K562 (cell line): ENCODE data around the gene CSK. TPM values are rescaled to one million over a fixed set of nuclear protein-coding genes. Genes with fewer than 3 reads are reported as not detected.

ENCODE experiments used
- ATAC-seq: fragments of 200-7000 bp; cut with Tn5 transposase; 3 replicates; pipeline ENCODE4 v1.9.1; 2020; ENCODE audit warnings: moderate library complexity
- BruUV-seq: library from RNA; stranded (reverse); fragments of 400-500 nt; replicated peaks from 2 replicates; lab custom pipeline; 2021; lab: Mats Ljungman, UMichigan
- CTCF ChIA-PET: fragments of 300-600 bp; formaldehyde crosslinking; extraction: SDS; loops from one replicate; lab custom pipeline; 2021; ENCODE audit warnings: low intra/inter-chr PET ratio; lab: Yijun Ruan, JAX
- POLR2A ChIA-PET: fragments of 300-600, 350-650 bp; sonication (Branson Sonifier 250); formaldehyde crosslinking; extraction: SDS; loops from one replicate; lab custom pipeline; 2021; ENCODE audit warnings: antibody characterized with exemption, inconsistent platforms; lab: Yijun Ruan, JAX
- DNase-seq, 4 experiments: peaks; one replicate each; pipeline versions ENCODE4 v3.0.0 to v3.0.0-alpha.2; 2011 to 2018; ENCODE audit warnings: low spot score in 3 of 4, mixed read lengths in 3 of 4; ENCODE audit errors: extremely low read depth in 1 of 4
- FAIRE-seq: peaks from 2 replicates; lab custom pipeline; 2011; peaks lifted over from hg19 to GRCh38; lab: Jason Lieb, UNC
- H2AFZ ChIP-seq: 2 replicates; pipeline ENCODE4 v1.6.0; 2011; ENCODE audit warnings: low read depth, low read length, control low read depth, inconsistent platforms
- H3K27ac ChIP-seq: fragments of 200-600 bp; 3 replicates; pipeline ENCODE4 v1.8.0; 2011; ENCODE audit warnings: low read depth, mild to moderate bottlenecking, control low read depth, inconsistent platforms, low read length, moderate library complexity, mixed read lengths; ENCODE audit errors: extremely low read depth
- H3K27me3 ChIP-seq, 2 experiments: fragments of 300-600 bp in 1 of 2; 2 replicates in 1 of 2; 3 replicates in 1 of 2; pipeline versions ENCODE4 v1.6.0 to v1.8.0; 2011; ENCODE audit warnings: inconsistent platforms in 2 of 2, low read length in 2 of 2, mild to moderate bottlenecking in 1 of 2, mixed read lengths in 1 of 2, moderate library complexity in 1 of 2; ENCODE audit not compliant: control insufficient read depth in 2 of 2, insufficient read depth in 2 of 2
- H3K36me3 ChIP-seq: fragments of 300-600 bp; 3 replicates; pipeline ENCODE4 v1.8.0; 2011; ENCODE audit warnings: mild to moderate bottlenecking, low read length, inconsistent platforms; ENCODE audit not compliant: control insufficient read depth, insufficient read depth
- H3K4me1 ChIP-seq, 2 experiments: fragments of 200-600 bp in 1 of 2; replicated peaks in 1 of 2; 2 replicates in 1 of 2; 3 replicates in 1 of 2; pipeline versions ENCODE4 v1.5.1 to v1.8.0; 2011; ENCODE audit warnings: inconsistent platforms in 2 of 2, low read length in 2 of 2, mild to moderate bottlenecking in 1 of 2, mixed read lengths in 1 of 2, moderate library complexity in 1 of 2; ENCODE audit not compliant: control insufficient read depth in 2 of 2, insufficient read depth in 2 of 2
- H3K4me2 ChIP-seq: 2 replicates; pipeline ENCODE4 v1.6.1; 2011; ENCODE audit warnings: low read length, control low read depth, inconsistent platforms, mixed read lengths; ENCODE audit not compliant: insufficient read depth
- H3K4me3 ChIP-seq: fragments of 200-600 bp; sonication (generic), shearing (Covaris generic); 2 replicates; pipeline ENCODE4 v1.5.1; 2016; ENCODE audit warnings: control low read depth, inconsistent platforms
- H3K79me2 ChIP-seq: fragments of 200-600 bp; 3 replicates; pipeline ENCODE4 v1.8.0; 2011; ENCODE audit warnings: low read length, inconsistent platforms; ENCODE audit not compliant: control insufficient read depth, insufficient read depth
- H3K9ac ChIP-seq, 2 experiments: 2 replicates each; pipeline versions ENCODE4 v1.6.0 to v1.6.1; 2011; ENCODE audit warnings: low read depth in 2 of 2, low read length in 2 of 2, control low read depth in 1 of 2, inconsistent platforms in 1 of 2, mild to moderate bottlenecking in 1 of 2, mixed read lengths in 1 of 2; ENCODE audit not compliant: insufficient read depth in 1 of 2
- H3K9me1 ChIP-seq: one replicate; pipeline ENCODE4 v1.6.0; 2011; ENCODE audit warnings: inconsistent platforms, mild to moderate bottlenecking, low read length, moderate library complexity; ENCODE audit not compliant: control insufficient read depth, insufficient read depth
- H3K9me3 ChIP-seq: replicated peaks from 2 replicates; pipeline ENCODE4 v1.5.1; 2011; ENCODE audit warnings: low read depth, low read length, inconsistent platforms; ENCODE audit not compliant: control insufficient read depth, insufficient read depth
- H4K20me1 ChIP-seq: replicated peaks from 2 replicates; pipeline ENCODE4 v1.6.1; 2011; ENCODE audit warnings: low read length, inconsistent platforms, mixed read lengths; ENCODE audit not compliant: control insufficient read depth, insufficient read depth
- CAMTA2 ChIP-seq: fragments of 250-450 bp; sonication (Bioruptor Pico); conservative IDR thresholded peaks from 2 replicates; pipeline ENCODE4 v1.5.1; 2022
- KAT2B ChIP-seq: IDR thresholded peaks from one replicate; pipeline ENCODE4 v1.6.1; 2012; ENCODE audit warnings: low read depth, mild to moderate bottlenecking, control low read depth, inconsistent platforms, low read length, moderate library complexity
- NONO ChIP-seq, 2 experiments: fragments of 200-400 bp in 1 of 2; fragments of 450-650 bp in 1 of 2; formaldehyde crosslinking in 1 of 2; IDR thresholded peaks; 2 replicates each; pipeline ENCODE4 v1.6.1; 2017; ENCODE audit warnings: low read depth in 2 of 2, mild to moderate bottlenecking in 2 of 2, moderate library complexity in 2 of 2, low read length in 1 of 2
- WGBS: fragments of 100-300 bp; shearing (Covaris generic); methylation state at CpG from one replicate; pipeline ENCODE4 v1.1.6; 2016; ENCODE audit warnings: low coverage, mixed read lengths; ENCODE audit not compliant: insufficient coverage; ENCODE audit errors: missing lambda C conversion rate; 5-methylcytosine and 5-hydroxymethylcytosine counted together
- in situ Hi-C: fragments of 300-500 bp; cut with MboI; formaldehyde crosslinking; loops from 4 replicates; pipeline ENCODE4 v1.15.0; 2018; ENCODE audit warnings: inconsistent platforms, mixed read lengths
- intact Hi-C: fragments of 100-400 bp; cut with micrococcal nuclease; formaldehyde crosslinking; loops from 2 replicates; pipeline ENCODE4 v1.14.2; 2022
- polyA plus RNA-seq, 8 experiments: library from polyadenylated mRNA; depleted of rRNA in 4 of 8; stranded (reverse) in 5 of 8; unstranded in 3 of 8; fragments of >200 nt; fragmentation: Nextera tagmentation in 2 of 8; fragmentation: Illumina TruSeq in 1 of 8; extraction: Ambion mirVana in 2 of 8; extraction: Trizol in 1 of 8; gene quantifications; 2 replicates each; pipeline versions ENCODE4 v1.2.1 to v1.2.3, GENCODE V29; 2011 to 2014; ENCODE audit warnings: inconsistent platforms in 1 of 8, missing spikeins in 1 of 8
- total RNA-seq, 7 experiments: library from RNA; depleted of rRNA in 6 of 7; stranded (reverse); fragments of >200 nt in 6 of 7; fragmentation: Illumina TruSeq in 2 of 7; extraction: Trizol in 2 of 7; gene quantifications; 2 replicates each; pipeline versions ENCODE4 v1.2.1 to v1.2.3, GENCODE V29; 2011 to 2021; ENCODE audit warnings: low replicate concordance in 1 of 7
- TF ChIP-seq, protein P1 (sequence below): fragments of 250-450 bp; sonication (Bioruptor Pico); IDR thresholded peaks from 2 replicates; pipeline ENCODE4 v1.5.1; 2021; ENCODE audit warnings: mild to moderate bottlenecking

CSK gene
- total and polyA plus RNA-seq, 9 of the 15 experiments (the other 6 are each of a cell fraction or from before 2014, with no cell fraction given), result 1.5 to 112 (median 22.5) TPM

DNA sequence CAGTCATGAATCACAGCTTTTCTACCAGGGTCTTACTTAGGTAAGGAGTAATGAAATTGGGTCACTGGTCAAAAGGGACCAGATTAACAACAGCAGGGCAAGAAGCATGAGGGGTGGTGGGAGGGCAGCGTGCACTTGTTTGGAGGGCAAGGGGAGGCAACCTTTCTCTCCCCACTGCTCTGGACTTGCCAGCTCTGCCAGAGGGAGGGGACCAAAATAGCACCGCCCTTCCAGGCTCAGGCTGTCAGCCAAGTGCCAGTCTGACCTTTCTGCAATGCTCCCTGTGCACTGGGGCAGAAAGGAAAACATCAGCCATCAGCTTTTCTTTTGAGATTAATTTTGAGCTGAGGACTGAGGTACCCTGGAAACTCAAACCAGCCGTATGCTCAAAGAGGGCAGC is 65.6 kb downstream of the CSK start:
- TF ChIP-seq NONO (IDR thresholded peaks at IDR 0.05; ENCODE audit: low read depth in 2 of 2, low read length in 1 of 2) (no peak), KAT2B (no peak), CAMTA2 (CRISPR knock-in tag) (no peak)
- TF ChIP-seq, protein P1, sequence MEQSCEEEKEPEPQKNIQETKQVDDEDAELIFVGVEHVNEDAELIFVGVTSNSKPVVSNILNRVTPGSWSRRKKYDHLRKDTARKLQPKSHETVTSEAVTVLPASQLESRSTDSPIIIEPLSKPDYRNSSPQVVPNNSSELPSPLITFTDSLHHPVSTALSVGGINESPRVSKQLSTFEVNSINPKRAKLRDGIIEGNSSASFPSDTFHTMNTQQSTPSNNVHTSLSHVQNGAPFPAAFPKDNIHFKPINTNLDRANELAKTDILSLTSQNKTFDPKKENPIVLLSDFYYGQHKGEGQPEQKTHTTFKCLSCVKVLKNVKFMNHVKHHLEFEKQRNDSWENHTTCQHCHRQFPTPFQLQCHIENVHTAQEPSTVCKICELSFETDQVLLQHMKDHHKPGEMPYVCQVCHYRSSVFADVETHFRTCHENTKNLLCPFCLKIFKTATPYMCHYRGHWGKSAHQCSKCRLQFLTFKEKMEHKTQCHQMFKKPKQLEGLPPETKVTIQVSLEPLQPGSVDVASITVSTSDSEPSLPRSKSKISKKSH (CRISPR knock-in tag), result no peak
- CTCF ChIA-PET, result no interaction called here
- H3K36me3 ChIP-seq, result peaks cover 62% of the 10 kb centered on the region; the same call in 2 of the 3 replicates
- in situ Hi-C loops, result no loop called here
- peak overlapping the region in 1 of 2 experiments; percentile 45; a peak in 1 of 4 replicates for H3K9ac ChIP-seq
- POLR2A ChIA-PET, result interaction anchor here (0.6 to 0.9 kb wide), 3 partner anchors 9 to 18 kb away, joined by 3 to 6 read pairs (median 3); no protein-coding TSS in a partner anchor
- H3K9me1 ChIP-seq, result peaks cover 3% of the 10 kb centered on the region
- H2AFZ ChIP-seq, result no peak overlapping the region
- DNase-seq, result no peak
- H3K4me1 ChIP-seq, result peaks cover 6 to 18% of the 10 kb centered on the region in 2 experiments; a peak in 3 of 5 replicates
- H3K4me2 ChIP-seq, result no peak overlapping the region
- WGBS, result 89% methylated on average over 2 of the region's 3 CpGs
- H3K4me3 ChIP-seq, result no peak overlapping the region
- H3K27ac ChIP-seq, result no peak overlapping the region
- H3K79me2 ChIP-seq, result peaks cover 5% of the 10 kb centered on the region; the same call in 1 of the 3 replicates
- no peaks in the 10 kb centered on the region for H3K27me3 ChIP-seq
- no peak for FAIRE-seq
- ATAC-seq, result no peak
- H4K20me1 ChIP-seq, result no peaks in the 10 kb centered on the region
- intact Hi-C loops, result no loop called here
- no TSS peak for BruUV-seq
- H3K9me3 ChIP-seq, result no peaks in the 10 kb centered on the region
